Mesenchymal stem cell (in vitro differentiated cells and primary cell): ENCODE data around the gene SEZ6.

Experiments
- DNase-seq: peaks from one replicate; pipeline ENCODE4 v3.0.0-alpha.2; 2013
- H2AFZ ChIP-seq: one replicate; pipeline ENCODE4 v1.6.1; 2013; ENCODE audit warnings: low read depth, mild to moderate bottlenecking, control low read depth, inconsistent platforms, low read length, moderate library complexity
- H2AK5ac ChIP-seq: 2 replicates; pipeline ENCODE4 v1.6.1; 2013; ENCODE audit warnings: low read length, moderate library complexity, mild to moderate bottlenecking, inconsistent platforms; ENCODE audit not compliant: severe bottlenecking
- H2BK120ac ChIP-seq: one replicate; pipeline ENCODE4 v1.6.1; 2013; ENCODE audit warnings: low read depth, mild to moderate bottlenecking, inconsistent platforms, low read length, moderate library complexity
- H2BK12ac ChIP-seq, 2 experiments: one replicate each; pipeline ENCODE4 v1.6.1; 2013; ENCODE audit warnings: inconsistent platforms in 2 of 2, low read length in 2 of 2, mild to moderate bottlenecking in 2 of 2, moderate library complexity in 2 of 2, control low read depth in 1 of 2
- H2BK15ac ChIP-seq: one replicate; pipeline ENCODE4 v1.6.1; 2013; ENCODE audit warnings: mild to moderate bottlenecking, low read depth, inconsistent platforms; ENCODE audit not compliant: poor library complexity, severe bottlenecking
- H2BK5ac ChIP-seq: 2 replicates; pipeline ENCODE4 v1.6.1; 2013; ENCODE audit warnings: low read depth, mild to moderate bottlenecking, low read length, control low read depth, inconsistent platforms; ENCODE audit not compliant: poor library complexity, severe bottlenecking
- H3K14ac ChIP-seq, 2 experiments: one replicate each; pipeline ENCODE4 v1.6.1; 2013; ENCODE audit warnings: inconsistent platforms in 2 of 2, low read length in 2 of 2, control low read depth in 1 of 2, mild to moderate bottlenecking in 1 of 2, moderate library complexity in 1 of 2
- H3K18ac ChIP-seq, 2 experiments: one replicate each; pipeline ENCODE4 v1.6.1; 2013; ENCODE audit warnings: inconsistent platforms in 2 of 2, low read length in 2 of 2, control low read depth in 1 of 2, low read depth in 1 of 2, mild to moderate bottlenecking in 1 of 2
- H3K23ac ChIP-seq, 2 experiments: one replicate each; pipeline ENCODE4 v1.6.1; 2013; ENCODE audit warnings: inconsistent platforms in 2 of 2, low read length in 2 of 2, mild to moderate bottlenecking in 2 of 2, moderate library complexity in 2 of 2, control low read depth in 1 of 2
- H3K27ac ChIP-seq: 2 replicates; pipeline ENCODE4 v1.5.1; 2013; ENCODE audit warnings: mild to moderate bottlenecking, moderate library complexity, low read length, control low read depth, inconsistent platforms; ENCODE audit not compliant: poor library complexity, severe bottlenecking
- H3K27me3 ChIP-seq, 2 experiments: 2 replicates each; pipeline versions ENCODE4 v1.6.1 to v1.7.0; 2013; ENCODE audit warnings: low read length in 2 of 2, mild to moderate bottlenecking in 2 of 2, moderate library complexity in 2 of 2, control low read depth in 1 of 2, inconsistent platforms in 1 of 2; ENCODE audit not compliant: control insufficient read depth in 1 of 2, insufficient read depth in 1 of 2
- H3K36me3 ChIP-seq, 2 experiments: 2 replicates each; pipeline versions ENCODE4 v1.6.1 to v1.7.0; 2013; ENCODE audit warnings: low read length in 2 of 2, control low read depth in 1 of 2, inconsistent platforms in 1 of 2, low read depth in 1 of 2, mild to moderate bottlenecking in 1 of 2; ENCODE audit not compliant: insufficient read depth in 2 of 2, control insufficient read depth in 1 of 2
- H3K4ac ChIP-seq, 2 experiments: one replicate each; pipeline ENCODE4 v1.6.1; 2013; ENCODE audit warnings: inconsistent platforms in 2 of 2, low read length in 2 of 2, mild to moderate bottlenecking in 2 of 2, moderate library complexity in 2 of 2, control low read depth in 1 of 2, low read depth in 1 of 2
- H3K4me1 ChIP-seq: 2 replicates; pipeline ENCODE4 v1.6.1; 2013; ENCODE audit warnings: low read depth, low read length, control low read depth; ENCODE audit not compliant: control insufficient read depth, insufficient read depth
- H3K4me2 ChIP-seq: 2 replicates; pipeline ENCODE4 v1.6.1; 2013; ENCODE audit warnings: low read length, mild to moderate bottlenecking, inconsistent platforms; ENCODE audit not compliant: poor library complexity, severe bottlenecking
- H3K4me3 ChIP-seq, 2 experiments: 2 replicates each; pipeline versions ENCODE4 v1.5.1 to v1.7.0; 2013; ENCODE audit warnings: low read length in 2 of 2, mild to moderate bottlenecking in 2 of 2, control low read depth in 1 of 2, low read depth in 1 of 2; ENCODE audit not compliant: insufficient read depth in 1 of 2
- H3K79me1 ChIP-seq: replicated peaks from 2 replicates; pipeline ENCODE4 v1.6.1; 2013; ENCODE audit warnings: mild to moderate bottlenecking, control low read depth, low read length, inconsistent platforms; ENCODE audit not compliant: poor library complexity, severe bottlenecking
- H3K9ac ChIP-seq: 2 replicates; pipeline ENCODE4 v1.7.0; 2013; ENCODE audit warnings: mild to moderate bottlenecking, low read length, moderate library complexity
- H3K9me3 ChIP-seq: 2 replicates; pipeline ENCODE4 v1.7.0; 2013; ENCODE audit warnings: mild to moderate bottlenecking, low read length; ENCODE audit not compliant: control insufficient read depth
- H4K8ac ChIP-seq: one replicate; pipeline ENCODE4 v1.6.1; 2013; ENCODE audit warnings: inconsistent platforms, mild to moderate bottlenecking, low read length, moderate library complexity
- H4K91ac ChIP-seq: one replicate; pipeline ENCODE4 v1.6.1; 2013; ENCODE audit warnings: mild to moderate bottlenecking, low read length, inconsistent platforms
- WGBS: methylation state at CpG from one replicate; pipeline ENCODE4 v1.1.7; 2013; ENCODE audit warnings: mixed read lengths; 5-methylcytosine and 5-hydroxymethylcytosine counted together

Gene SEZ6

DNA sequence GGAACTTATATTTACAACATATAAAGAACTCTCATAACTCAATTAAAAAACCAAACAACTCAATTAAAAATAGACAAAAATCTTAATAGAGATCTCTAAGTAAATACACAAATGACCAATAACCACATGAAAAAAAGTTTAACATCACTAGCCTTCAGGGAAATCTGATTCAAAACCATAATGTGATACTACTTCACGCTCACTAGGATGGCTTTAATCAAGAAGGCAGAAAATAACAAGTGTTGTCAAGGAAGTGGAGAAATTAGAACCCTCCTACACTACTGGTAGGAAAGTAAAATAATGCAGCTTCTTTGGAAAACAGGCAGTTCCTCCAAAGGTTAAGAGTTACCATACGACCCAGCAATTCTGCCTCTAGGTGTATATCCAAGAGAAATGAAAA, 62.9 kb downstream of the SEZ6 start:
- Histone ChIP-seq H3K79me1 (no peaks in the 10 kb centered on the region), H2BK120ac (no peak overlapping the region), H4K8ac (no peak overlapping the region), H3K18ac (no peak overlapping the region), H3K14ac (no peak overlapping the region), H2AFZ (no peak overlapping the region), H2AK5ac (no peak overlapping the region), H2BK12ac (no peak overlapping the region), H4K91ac (no peak overlapping the region), H3K27me3 (no peaks in the 10 kb centered on the region), H3K9me3 (no peaks in the 10 kb centered on the region), H3K36me3 (peaks cover 7 to 29% of the 10 kb centered on the region in 2 experiments), H2BK5ac (no peak overlapping the region), H3K4me1 (peaks cover 11% of the 10 kb centered on the region), H3K27ac (no peak overlapping the region), H3K4ac (no peak overlapping the region), H2BK15ac (no peak overlapping the region), H3K4me2 (no peak overlapping the region), H3K23ac (no peak overlapping the region), H3K4me3 (no peak overlapping the region), H3K9ac (no peak overlapping the region)
- 95% methylated on average over 2 of the region's 2 CpGs for WGBS
- no peak for DNase-seq

DNA sequence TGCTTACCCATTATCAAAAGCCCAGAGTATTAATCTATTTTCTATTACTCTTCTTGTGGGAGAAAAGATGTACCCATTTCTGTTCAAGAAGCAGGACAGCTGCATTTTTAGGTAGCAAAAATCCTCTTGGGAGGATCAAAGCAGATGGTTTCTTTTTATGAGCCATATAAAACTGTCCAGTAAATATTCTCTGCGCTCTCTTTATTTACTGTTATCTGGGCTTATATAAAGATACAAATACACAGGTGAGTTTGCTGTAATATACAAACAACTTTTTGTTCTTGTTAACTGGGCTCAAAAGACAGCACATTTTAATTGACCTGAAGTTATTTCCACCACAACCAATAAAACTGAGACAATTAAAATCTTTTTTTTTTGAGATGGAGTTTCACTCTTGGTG, 64.6 kb downstream of the SEZ6 start:
- Histone ChIP-seq H3K27me3 (no peaks in the 10 kb centered on the region), H3K36me3 (peaks cover 7 to 29% of the 10 kb centered on the region in 2 experiments), H3K23ac (no peak overlapping the region), H3K9ac (no peak overlapping the region), H3K4me2 (no peak overlapping the region), H3K27ac (no peak overlapping the region), H3K79me1 (no peaks in the 10 kb centered on the region), H2BK15ac (no peak overlapping the region), H4K91ac (no peak overlapping the region), H2BK120ac (no peak overlapping the region), H2AFZ (no peak overlapping the region), H2AK5ac (no peak overlapping the region), H3K4me1 (peaks cover 7% of the 10 kb centered on the region), H4K8ac (no peak overlapping the region), H3K4ac (no peak overlapping the region), H3K9me3 (no peaks in the 10 kb centered on the region), H3K14ac (no peak overlapping the region), H2BK5ac (no peak overlapping the region), H2BK12ac (no peak overlapping the region), H3K18ac (no peak overlapping the region), H3K4me3 (no peak overlapping the region)
- WGBS, result no CpG with 5 or more reads among the region's 1 CpG
- no peak for DNase-seq

DNA sequence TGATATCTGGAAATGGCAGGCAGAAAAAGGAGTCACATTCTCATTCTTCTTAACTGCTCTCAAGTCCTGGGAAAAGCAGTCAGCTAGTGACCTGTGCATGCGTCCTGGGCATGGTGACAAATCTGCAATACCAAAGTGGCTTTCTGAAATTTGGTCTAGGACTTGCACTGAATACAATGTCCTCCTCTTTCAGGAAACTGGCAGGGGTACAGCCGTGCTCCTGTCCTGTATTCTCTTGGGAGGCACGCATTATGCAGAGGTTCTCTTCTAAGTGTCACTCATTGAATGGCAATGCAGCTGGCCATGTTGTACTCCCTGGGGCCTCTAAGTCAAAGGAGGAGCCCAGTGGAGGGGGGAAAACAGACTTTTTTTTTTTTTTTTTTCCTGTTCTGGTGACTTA, 65.2 kb downstream of the SEZ6 start:
- H2BK5ac ChIP-seq, result no peak overlapping the region
- peaks cover 4% of the 10 kb centered on the region for H3K4me1 ChIP-seq
- H3K9me3 ChIP-seq, result no peaks in the 10 kb centered on the region
- no peak overlapping the region for H3K14ac ChIP-seq
- H3K18ac ChIP-seq, result no peak overlapping the region
- peak overlapping the region; percentile 62 for H4K91ac ChIP-seq
- no peak for DNase-seq
- no peaks in the 10 kb centered on the region for H3K79me1 ChIP-seq
- no peak overlapping the region for H2BK12ac ChIP-seq
- H3K23ac ChIP-seq, result no peak overlapping the region
- peaks cover 7 to 32% of the 10 kb centered on the region in 2 experiments for H3K36me3 ChIP-seq
- no peak overlapping the region for H2AK5ac ChIP-seq
- H3K9ac ChIP-seq, result no peak overlapping the region
- H2BK15ac ChIP-seq, result no peak overlapping the region
- no peak overlapping the region for H3K4me2 ChIP-seq
- H3K27ac ChIP-seq, result no peak overlapping the region
- WGBS, result 90% methylated on average over 3 of the region's 3 CpGs
- H3K4me3 ChIP-seq, result no peak overlapping the region
- no peak overlapping the region for H2BK120ac ChIP-seq
- H4K8ac ChIP-seq, result no peak overlapping the region
- H2AFZ ChIP-seq, result no peak overlapping the region
- H3K27me3 ChIP-seq, result no peaks in the 10 kb centered on the region
- H3K4ac ChIP-seq, result no peak overlapping the region

DNA sequence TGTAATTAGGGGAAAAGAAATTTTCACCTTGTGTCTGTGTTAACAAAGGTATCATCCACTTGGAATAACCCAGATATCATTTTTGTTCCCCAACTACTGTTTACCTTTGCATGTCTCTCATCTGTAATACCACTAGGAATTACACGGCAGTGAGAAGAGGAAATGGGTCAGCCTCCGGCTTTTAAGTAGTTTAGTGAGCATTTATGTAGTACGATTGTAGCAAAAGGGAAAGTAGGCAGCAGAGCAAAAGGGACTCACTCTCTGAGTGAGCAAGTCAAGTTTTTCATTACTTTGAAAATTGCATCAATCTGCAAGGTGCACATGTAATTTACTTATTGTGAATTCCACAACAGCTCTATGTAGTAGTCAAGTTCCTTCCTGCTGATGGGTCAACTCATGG, 65.7 kb downstream of the SEZ6 start:
- no peak overlapping the region for H3K4ac ChIP-seq
- H2BK5ac ChIP-seq, result no peak overlapping the region
- 90% methylated on average over 3 of the region's 3 CpGs for WGBS
- no peaks in the 10 kb centered on the region for H3K79me1 ChIP-seq
- DNase-seq, result no peak
- no peak overlapping the region for H4K91ac ChIP-seq
- peaks cover 3% of the 10 kb centered on the region for H3K4me1 ChIP-seq
- H4K8ac ChIP-seq, result no peak overlapping the region
- no peak overlapping the region for H2AK5ac ChIP-seq
- H3K27ac ChIP-seq, result no peak overlapping the region
- no peak overlapping the region for H3K14ac ChIP-seq
- no peak overlapping the region for H3K4me3 ChIP-seq
- no peak overlapping the region for H3K18ac ChIP-seq
- H2BK15ac ChIP-seq, result no peak overlapping the region
- H3K27me3 ChIP-seq, result no peaks in the 10 kb centered on the region
- H2BK12ac ChIP-seq, result no peak overlapping the region
- H2AFZ ChIP-seq, result no peak overlapping the region
- no peak overlapping the region for H2BK120ac ChIP-seq
- H3K4me2 ChIP-seq, result no peak overlapping the region
- no peak overlapping the region for H3K23ac ChIP-seq
- H3K36me3 ChIP-seq, result peaks cover 7 to 35% of the 10 kb centered on the region in 2 experiments
- H3K9me3 ChIP-seq, result no peaks in the 10 kb centered on the region
- H3K9ac ChIP-seq, result no peak overlapping the region
